HL-60 (cell line): ENCODE measurements around the gene FAM174A.

Experiments
- POLR2AphosphoS5 ChIP-seq: IDR thresholded peaks from 2 replicates; pipeline ENCODE4 v1.6.1; 2012; ENCODE audit warnings: low read depth
- TF ChIP-seq, protein P1 (sequence below): IDR thresholded peaks from one replicate; pipeline ENCODE4 v1.5.1; 2011; ENCODE audit warnings: low read length, control low read depth, inconsistent platforms; ENCODE audit not compliant: insufficient read depth

DNA sequence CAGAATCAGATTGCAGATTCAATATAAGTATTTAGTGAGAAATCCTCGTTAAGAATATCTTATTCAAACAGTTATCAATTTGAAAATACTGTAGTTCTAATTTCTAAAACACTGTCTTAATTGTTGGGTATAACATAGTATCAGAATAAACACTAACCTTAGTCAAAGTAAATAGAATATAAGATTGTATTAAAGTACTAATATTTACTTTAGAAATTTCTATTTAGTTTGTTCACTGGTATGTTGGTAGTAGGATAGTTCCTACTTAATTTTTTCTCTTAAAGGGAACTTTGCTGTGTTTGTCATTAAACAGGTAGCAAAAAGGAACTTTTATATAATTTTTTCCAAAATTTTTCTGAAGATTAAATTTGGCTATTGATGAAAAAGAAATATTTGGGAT, 42.3 kb downstream of the FAM174A start:
- TF ChIP-seq POLR2AphosphoS5 = no peak
- TF ChIP-seq, protein P1, sequence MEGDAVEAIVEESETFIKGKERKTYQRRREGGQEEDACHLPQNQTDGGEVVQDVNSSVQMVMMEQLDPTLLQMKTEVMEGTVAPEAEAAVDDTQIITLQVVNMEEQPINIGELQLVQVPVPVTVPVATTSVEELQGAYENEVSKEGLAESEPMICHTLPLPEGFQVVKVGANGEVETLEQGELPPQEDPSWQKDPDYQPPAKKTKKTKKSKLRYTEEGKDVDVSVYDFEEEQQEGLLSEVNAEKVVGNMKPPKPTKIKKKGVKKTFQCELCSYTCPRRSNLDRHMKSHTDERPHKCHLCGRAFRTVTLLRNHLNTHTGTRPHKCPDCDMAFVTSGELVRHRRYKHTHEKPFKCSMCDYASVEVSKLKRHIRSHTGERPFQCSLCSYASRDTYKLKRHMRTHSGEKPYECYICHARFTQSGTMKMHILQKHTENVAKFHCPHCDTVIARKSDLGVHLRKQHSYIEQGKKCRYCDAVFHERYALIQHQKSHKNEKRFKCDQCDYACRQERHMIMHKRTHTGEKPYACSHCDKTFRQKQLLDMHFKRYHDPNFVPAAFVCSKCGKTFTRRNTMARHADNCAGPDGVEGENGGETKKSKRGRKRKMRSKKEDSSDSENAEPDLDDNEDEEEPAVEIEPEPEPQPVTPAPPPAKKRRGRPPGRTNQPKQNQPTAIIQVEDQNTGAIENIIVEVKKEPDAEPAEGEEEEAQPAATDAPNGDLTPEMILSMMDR = no peak
